ENCODE measurements around the gene CYFIP2. TPM values are rescaled to one million over a fixed set of nuclear protein-coding genes. Genes with fewer than 3 reads are reported as not detected.

The CYFIP2 gene
- total and polyA plus RNA-seq, 8 donors = 7.6 to 19.6 (median 11.4) TPM

GRCh38 chr5:157372472-157372822 lies 106.5 kb downstream of the CYFIP2 start:
- no peak overlapping the region for H3K4me3 ChIP-seq
- no peaks in the 10 kb centered on the region for H3K9me3 ChIP-seq
- ATAC-seq (no peak), DNase-seq (no peak), FAIRE-seq (no peak)
- 83 to 87% methylated on average over 4 of the region's 4 CpGs for WGBS, 2 donors
- intact Hi-C loops (cut with DNase I) = no loop called here
- H3K27me3 ChIP-seq = no peaks in the 10 kb centered on the region
- no peaks in the 10 kb centered on the region for H3K36me3 ChIP-seq
- no peak for TF ChIP-seq CTCF (IDR thresholded peaks at IDR 0.05)
- no peaks in the 10 kb centered on the region for H3K4me1 ChIP-seq
- H3K27ac ChIP-seq = no peak overlapping the region

GRCh38 chr5:157378509-157378908 lies 112.6 kb downstream of the CYFIP2 start:
- no peak for TF ChIP-seq CTCF (IDR thresholded peaks at IDR 0.05)
- no peaks in the 10 kb centered on the region for H3K4me1 ChIP-seq
- no peak for ATAC-seq
- H3K4me3 ChIP-seq = no peak overlapping the region
- no peak overlapping the region for H3K27ac ChIP-seq
- intact Hi-C loops (cut with DNase I) = no loop called here
- no peaks in the 10 kb centered on the region for H3K36me3 ChIP-seq
- H3K27me3 ChIP-seq = no peaks in the 10 kb centered on the region
- H3K9me3 ChIP-seq = no peaks in the 10 kb centered on the region
- DNase-seq = no peak
- FAIRE-seq = no peak
- 74 to 90% methylated on average over 6 of the region's 6 CpGs for WGBS, 2 donors

- 89 to 92% methylated on average over 3 of the region's 3 CpGs for WGBS, 2 donors
- DNase-seq = no peak
- H3K4me1 ChIP-seq = no peaks in the 10 kb centered on the region
- TF ChIP-seq CTCF (IDR thresholded peaks at IDR 0.05) = no peak
- H3K9me3 ChIP-seq = no peaks in the 10 kb centered on the region
- no peaks in the 10 kb centered on the region for H3K27me3 ChIP-seq
- intact Hi-C loops (cut with DNase I) = no loop called here
- no peak for ATAC-seq
- no peak overlapping the region for H3K27ac ChIP-seq
- FAIRE-seq = no peak
- H3K4me3 ChIP-seq = no peak overlapping the region
- H3K36me3 ChIP-seq = no peaks in the 10 kb centered on the region
Observed at GRCh38 chr5:157379983-157380382, 114.1 kb downstream of the CYFIP2 start.

- no peak for DNase-seq
- no peaks in the 10 kb centered on the region for H3K9me3 ChIP-seq
- H3K27ac ChIP-seq = no peak overlapping the region
- 69 to 70% methylated on average over 4 of the region's 4 CpGs for WGBS, 2 donors
- no peak for FAIRE-seq
- H3K36me3 ChIP-seq = no peaks in the 10 kb centered on the region
- no peaks in the 10 kb centered on the region for H3K4me1 ChIP-seq
- ATAC-seq = no peak
- no peaks in the 10 kb centered on the region for H3K27me3 ChIP-seq
- intact Hi-C loops (cut with DNase I) = no loop called here
- no peak overlapping the region for H3K4me3 ChIP-seq
- TF ChIP-seq CTCF (IDR thresholded peaks at IDR 0.05) = no peak
Observed at GRCh38 chr5:157381746-157382145, 115.8 kb downstream of the CYFIP2 start.

- Histone ChIP-seq H3K4me1 (no peaks in the 10 kb centered on the region), H3K9me3 (no peaks in the 10 kb centered on the region), H3K27ac (no peak overlapping the region), H3K4me3 (no peak overlapping the region), H3K27me3 (no peaks in the 10 kb centered on the region), H3K36me3 (no peaks in the 10 kb centered on the region)
- DNase-seq (no peak), ATAC-seq (no peak), FAIRE-seq (peak; percentile 59)
- no peak for TF ChIP-seq CTCF (IDR thresholded peaks at IDR 0.05)
- intact Hi-C loops (cut with DNase I) = no loop called here
- 73 to 79% methylated on average over 11 of the region's 11 CpGs for WGBS, 2 donors
Observed at GRCh38 chr5:157382996-157383800, 117.3 kb downstream of the CYFIP2 start.

Measured in pancreas (tissue), 10 donors.